Measurements from ENCODE around the gene BMP6.

Gene BMP6

DNA sequence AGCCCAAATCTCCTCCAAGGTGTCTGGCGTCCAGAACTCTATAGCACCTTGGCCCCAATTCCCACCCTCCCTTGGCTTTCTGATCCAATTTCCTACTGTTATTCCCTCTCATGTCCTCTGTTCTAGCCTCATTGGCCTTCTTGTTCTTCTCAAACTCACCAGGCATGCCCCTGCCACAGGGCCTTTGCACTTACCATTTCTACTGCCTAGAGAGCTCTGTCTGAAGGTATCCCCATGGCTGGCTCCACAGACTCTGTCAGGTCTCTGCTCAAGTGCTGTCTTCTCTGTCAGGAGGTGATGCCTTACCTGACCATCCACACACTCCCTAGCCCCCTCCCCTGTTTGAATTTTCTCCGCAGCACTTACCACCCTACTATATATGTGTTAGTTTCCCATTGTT is 5.6 kb upstream of the BMP6 start:
- no peak for DNase-seq

DNA sequence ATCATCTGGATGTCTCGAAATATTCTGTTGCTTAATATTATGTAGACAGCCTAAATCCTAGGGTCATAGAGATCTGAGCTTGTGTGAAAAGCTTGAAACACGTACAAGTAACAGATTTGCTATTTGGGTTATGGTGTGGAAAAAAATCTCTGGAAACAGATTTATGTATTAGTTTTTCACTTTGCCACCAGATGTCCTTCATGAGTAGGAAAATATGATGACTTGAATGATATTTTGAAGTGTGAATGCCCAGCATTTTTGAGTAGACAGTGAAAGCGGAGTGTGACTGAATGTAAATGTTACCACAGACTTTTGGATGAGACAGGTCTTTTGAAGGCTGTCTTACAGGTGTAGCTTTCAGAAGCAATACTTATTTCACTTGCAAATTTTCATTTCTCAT is 4.2 kb upstream of the BMP6 start:
- no peak for DNase-seq

GRCh38 chr6:7723041-7723447 is 2.9 kb upstream of the BMP6 start:
- no peak for DNase-seq

DNA sequence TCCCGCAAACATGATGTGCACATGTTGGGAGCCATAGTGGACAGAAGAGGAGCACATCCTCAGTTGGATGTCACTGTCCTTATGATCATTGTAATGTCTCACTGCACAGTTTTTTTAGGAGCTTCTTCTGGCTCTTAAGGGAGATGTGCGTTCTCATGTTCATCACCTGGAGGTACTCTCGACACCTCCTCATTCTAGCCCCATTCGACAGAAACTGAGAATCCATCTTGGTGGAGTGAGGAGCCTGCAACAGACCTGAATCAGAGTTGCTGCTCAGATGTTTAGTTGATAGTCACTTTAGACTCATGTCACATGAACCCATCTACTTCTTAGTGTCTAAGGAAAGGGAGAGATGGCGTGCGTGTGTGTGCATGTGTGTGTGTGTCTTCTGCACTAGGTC is 2.3 kb upstream of the BMP6 start:
- no peak for DNase-seq

DNA sequence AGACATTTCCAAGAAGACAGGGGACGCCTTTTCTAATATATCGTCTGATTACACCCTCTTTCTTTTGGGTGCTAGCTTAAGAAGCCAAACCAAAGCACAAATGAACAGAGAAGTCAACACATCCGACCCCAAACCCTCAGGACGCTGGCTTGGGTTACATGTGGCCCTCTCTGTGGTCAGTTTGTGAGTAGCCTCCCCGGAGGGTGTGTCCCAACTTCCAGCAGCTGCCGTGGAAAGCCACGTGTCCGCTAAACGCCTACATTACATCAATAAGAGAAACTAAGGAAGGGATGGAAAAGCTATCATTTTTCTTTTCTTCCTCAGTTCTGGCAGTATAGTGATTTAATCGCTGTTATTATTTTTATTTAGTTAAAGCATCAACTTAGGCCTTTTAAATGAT is 487 bp upstream of the BMP6 start:
- no peak for DNase-seq

GRCh38 chr6:7726416-7727085 is 652 bp downstream of the BMP6 start:
- no peak for DNase-seq

GRCh38 chr6:7727086-7727945 is 1.4 kb downstream of the BMP6 start:
- DNase-seq: no peak

DNA sequence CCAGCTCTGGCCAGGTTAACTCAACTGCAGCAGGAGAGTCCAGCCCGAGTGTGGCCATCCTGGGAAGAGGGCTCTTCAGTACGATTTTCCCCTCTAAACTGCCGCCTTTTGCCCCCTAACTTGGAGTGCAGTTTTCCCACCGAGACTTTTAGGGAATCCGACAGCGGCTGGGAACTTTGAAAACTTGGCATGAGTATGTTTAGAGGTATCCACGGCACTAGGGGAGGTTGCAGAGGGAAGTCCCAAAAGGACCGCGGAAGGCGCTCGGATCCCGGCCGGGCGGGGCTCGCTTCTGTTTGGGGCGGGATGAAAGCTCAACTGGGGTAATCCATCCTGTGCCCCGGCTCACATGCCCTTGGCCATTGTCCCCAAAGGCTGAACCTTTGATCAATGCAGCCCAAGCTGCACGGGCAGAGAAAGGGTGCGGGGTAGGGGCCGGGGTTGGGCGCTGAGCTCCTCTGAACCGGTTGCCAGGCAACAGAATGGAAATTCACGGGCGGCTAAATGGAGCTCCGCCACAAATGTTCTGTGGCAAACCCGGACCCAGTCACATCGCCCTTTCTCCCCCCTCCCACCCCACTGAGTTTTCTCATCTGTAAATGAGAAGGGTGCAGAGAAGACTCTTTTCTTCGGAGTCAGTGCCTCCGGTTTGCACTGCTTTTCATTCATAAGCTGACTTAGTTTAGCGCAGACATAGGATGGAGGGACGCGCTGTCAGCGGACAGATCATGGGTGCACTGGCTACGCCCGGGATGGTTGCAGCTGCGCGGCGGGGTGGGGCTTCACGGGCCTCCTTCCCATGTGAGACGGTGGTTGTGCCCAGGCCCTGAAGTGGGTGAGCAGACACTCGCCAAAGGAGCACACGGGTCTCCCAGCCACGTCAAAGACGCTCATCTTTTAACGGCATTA is 2.3 kb downstream of the BMP6 start:
- DNase-seq: no peak

DNA sequence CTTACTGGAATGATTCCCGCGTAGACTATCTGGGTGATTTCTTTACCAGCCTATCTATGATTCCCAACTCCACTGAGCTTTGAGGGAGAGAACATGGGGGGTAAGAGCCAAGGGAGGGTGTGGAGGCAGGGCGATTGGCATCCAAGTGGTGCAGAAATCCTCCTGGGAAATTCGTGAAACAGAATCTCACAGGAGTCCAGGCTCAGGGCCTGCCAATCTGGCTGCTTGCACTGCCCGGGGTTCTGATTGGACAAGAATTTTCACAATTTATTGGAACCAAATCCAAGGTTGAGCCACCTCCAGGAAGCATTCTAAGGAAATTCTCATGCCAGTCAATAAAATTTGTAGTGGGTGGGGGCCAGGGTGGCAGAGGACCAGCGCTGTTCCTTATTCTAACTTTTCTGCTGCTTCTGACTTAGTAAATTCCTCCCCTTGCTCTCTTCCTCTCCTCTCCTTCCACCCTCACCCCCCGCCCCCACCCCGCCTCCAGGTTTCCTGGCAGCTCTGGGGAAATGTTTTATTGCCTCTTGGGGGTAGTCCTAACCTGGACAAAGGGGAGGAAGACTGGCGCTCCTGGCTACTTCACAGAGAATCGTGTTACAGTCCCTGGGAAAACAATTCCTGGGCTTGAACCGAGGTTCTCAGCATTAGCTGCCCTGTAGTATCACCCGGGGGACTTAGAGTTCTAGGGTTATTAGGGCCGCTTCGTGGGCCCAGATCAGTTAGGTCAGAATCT is 3.1 kb downstream of the BMP6 start:
- no peak for DNase-seq

- no peak for DNase-seq
These were observed 4.3 kb downstream of the BMP6 start for GRCh38 chr6:7730001-7730783.

DNA sequence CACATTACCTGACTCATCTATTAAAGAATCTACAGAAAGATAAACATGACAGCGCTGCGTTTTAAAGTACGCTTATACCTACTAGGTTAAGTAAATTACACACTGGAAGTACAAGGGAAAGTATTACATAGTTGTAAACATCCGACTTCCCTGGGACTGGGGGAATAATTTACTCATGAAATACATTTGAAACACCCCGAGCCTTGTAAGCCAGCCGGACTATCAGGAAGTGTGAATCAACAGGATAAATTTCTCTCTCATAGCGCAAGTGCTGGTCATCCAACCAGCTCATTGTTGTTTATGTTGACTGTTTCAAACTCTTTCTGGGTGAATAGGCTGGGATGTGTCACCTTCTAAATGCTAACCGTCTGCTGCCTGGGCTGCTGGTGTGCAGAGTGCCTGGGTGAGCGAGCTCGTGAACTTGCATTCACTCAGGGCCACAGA is 4.9 kb downstream of the BMP6 start:
- DNase-seq: no peak

DNA sequence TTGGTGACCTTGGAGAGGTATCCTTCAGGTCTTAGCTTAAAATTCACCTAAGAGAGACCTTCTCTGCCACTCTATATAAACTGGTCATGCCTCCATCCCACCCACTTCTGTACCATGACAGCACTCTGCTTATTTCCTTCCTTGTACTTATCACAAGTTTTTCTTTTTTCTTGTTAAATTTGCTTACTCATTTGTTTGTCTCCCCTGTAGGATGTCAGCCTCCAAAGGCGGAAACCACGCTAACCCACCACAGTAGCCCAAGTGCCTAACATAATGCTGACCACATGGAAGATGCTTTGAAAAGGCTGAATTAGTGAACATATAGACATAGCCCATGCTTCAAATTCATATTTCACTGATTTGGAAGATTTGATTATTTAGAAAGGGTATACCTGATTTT is 5.4 kb downstream of the BMP6 start:
- DNase-seq: no peak

DNA sequence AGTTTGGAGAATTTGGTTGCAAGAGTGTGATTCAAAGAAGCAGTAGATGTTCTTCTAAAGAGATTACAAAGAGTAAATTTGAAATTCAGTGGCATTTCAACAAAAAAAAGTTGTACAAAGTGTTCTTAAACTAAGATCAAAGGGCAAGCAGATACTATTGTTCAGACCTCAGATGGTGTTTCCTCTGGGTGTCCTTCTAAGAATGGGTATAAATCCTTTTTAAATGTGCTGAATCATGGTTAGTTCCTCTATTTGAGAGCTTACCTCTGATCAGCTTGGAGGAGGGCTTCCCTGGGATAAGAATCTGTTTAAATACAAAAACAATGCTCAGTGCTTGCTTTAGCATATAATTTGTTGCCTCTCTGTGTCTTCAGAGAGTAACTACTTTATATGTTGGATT is 6.3 kb downstream of the BMP6 start:
- DNase-seq: no peak

GRCh38 chr6:7734707-7735383 is 8.9 kb downstream of the BMP6 start:
- no peak for DNase-seq

- DNase-seq: no peak
These were observed 11.2 kb downstream of the BMP6 start for GRCh38 chr6:7737106-7737505.

DNA sequence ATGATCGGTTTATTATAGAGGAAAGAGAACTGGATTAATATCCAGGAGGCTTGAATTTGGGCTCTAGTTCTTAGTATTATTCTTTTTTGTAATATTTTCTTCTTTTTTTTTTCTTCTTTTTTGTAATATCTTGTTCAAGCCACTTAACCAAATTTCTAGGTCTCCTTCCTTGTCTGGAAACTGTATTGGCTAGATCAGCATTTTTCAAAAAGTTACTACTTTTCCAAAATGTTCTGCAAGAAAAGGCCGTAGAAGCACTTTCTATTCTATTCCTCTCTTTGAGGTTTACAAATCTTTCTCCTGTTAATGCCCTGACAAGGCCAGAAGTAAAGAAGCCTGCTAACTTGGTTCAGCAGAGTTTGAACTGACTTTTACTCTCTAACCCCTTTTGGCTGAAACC is 12.0 kb downstream of the BMP6 start:
- no peak for DNase-seq

DNA sequence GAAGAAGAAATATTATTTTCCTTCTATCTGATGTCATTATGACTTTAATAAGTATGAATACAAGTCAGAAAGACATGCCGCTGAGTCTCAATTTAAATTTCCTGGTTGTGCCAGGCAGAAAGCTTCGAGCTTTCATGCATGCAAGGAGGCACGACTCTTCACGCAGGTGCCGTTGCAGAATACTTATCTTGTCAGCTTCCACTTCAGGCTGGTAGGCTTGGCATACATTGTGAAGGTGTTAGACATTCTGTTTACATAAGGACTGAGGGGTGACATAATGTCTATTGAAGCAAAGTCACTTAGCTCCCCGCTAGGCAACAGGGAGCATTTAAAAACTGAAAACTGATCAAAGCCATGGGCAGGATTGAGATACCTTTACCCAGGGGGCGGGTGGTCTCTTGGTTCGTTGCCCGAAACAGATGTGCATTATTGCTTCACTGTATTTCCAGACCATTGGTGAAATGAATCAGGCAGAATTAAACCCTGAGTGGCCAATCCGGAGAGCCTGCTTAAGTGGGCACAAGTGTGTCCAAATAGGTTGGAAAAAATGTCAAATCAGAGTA is 16.4 kb downstream of the BMP6 start:
- no peak for DNase-seq

GRCh38 chr6:7745942-7746341 is 20.0 kb downstream of the BMP6 start:
- DNase-seq: no peak

DNA sequence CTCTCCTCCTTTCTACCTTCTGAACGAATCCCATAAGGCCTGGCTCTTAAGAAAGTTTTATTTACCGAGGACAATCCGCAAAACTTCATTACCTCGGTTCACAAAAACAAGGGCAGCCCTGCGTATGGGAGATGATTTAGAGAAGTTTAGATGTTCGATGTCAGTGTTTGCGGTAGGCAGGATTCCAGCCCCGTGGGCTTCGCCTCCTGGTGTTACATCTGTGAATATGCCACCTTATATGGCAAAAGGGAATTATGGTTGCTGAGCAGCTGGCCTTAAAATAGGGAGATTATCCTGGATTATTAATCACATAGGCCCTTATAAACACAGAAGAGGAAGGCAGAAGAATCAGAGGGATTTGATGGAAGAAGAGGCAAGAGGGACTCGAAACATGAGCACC is 21.1 kb downstream of the BMP6 start:
- DNase-seq: no peak

GRCh38 chr6:7747433-7747832 is 21.5 kb downstream of the BMP6 start:
- DNase-seq: no peak

GRCh38 chr6:7747901-7748504 is 22.1 kb downstream of the BMP6 start:
- no peak for DNase-seq
